ENCODE data around the gene PRKCQ.

Gene PRKCQ

GRCh38 chr10:6618340-6618739, 38.3 kb upstream of the PRKCQ start:
- H3K4me3 ChIP-seq (ENCODE audit: low read depth, low read length): no peak overlapping the region
- DNase-seq (ENCODE audit: low read depth, low spot score): no peak
- CTCF ChIA-PET: no interaction called here
- POLR2A ChIA-PET: no interaction called here
- no peak for TF ChIP-seq CTCF (IDR thresholded peaks at IDR 0.05; ENCODE audit: insufficient read depth, low read length, missing control alignments)

DNA sequence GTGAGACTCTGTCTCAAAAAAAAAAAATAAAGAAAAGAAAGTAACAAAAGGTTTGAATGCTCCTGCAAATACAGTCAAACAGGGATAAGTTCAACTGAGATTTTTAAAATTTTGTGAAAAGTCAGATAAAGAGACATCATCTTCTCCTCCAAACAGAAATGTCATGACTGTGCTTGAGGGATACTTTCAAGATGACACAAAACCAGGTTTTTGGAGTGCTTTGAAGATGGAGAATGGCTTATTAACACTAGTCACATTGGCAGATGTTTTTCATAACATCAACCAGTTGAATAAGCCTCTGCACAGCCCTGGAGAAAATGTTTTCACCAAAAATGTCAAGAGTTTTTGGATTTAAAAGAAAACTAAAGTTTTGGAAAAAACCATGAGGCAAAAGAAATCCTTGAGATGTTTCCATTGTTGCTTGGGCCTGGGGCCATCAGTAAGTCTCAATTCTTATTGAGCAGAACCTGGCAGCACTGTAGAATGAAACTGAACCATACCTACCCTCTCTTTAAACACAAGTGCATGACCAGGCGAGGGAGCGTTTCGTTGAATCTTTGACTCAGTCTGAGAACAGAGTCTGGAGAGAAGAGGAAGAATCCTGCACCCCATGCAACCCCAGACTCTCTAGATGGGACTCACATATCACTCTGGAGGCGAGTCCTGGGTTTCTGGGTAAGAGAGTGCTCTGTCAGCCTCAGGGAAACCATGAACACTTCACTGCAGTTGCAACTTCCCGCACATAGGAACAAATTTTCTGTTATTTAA, 37.4 kb upstream of the PRKCQ start:
- ChIA-PET POLR2A (no interaction called here), CTCF (no interaction called here)

GRCh38 chr10:6615971-6616370, 35.9 kb upstream of the PRKCQ start:
- no peak for TF ChIP-seq CTCF (IDR thresholded peaks at IDR 0.05; ENCODE audit: insufficient read depth, low read length, missing control alignments)
- ChIA-PET CTCF (no interaction called here), POLR2A (no interaction called here)
- no peak overlapping the region for H3K4me3 ChIP-seq (ENCODE audit: low read depth, low read length)
- DNase-seq (ENCODE audit: low read depth, low spot score): no peak

More for the DNA sequence above, 37.4 kb upstream of the PRKCQ start:
- DNase-seq (ENCODE audit: low read depth, low spot score): no peak
- H3K4me3 ChIP-seq (ENCODE audit: low read depth, low read length): no peak overlapping the region
- TF ChIP-seq CTCF (IDR thresholded peaks at IDR 0.05; ENCODE audit: insufficient read depth, low read length, missing control alignments): no peak

- ChIA-PET POLR2A (no interaction called here), CTCF (no interaction called here)
- DNase-seq (ENCODE audit: low read depth, low spot score): no peak
- no peak overlapping the region for H3K4me3 ChIP-seq (ENCODE audit: low read depth, low read length)
- no peak for TF ChIP-seq CTCF (IDR thresholded peaks at IDR 0.05; ENCODE audit: insufficient read depth, low read length, missing control alignments)
These were observed 32.3 kb upstream of the PRKCQ start for GRCh38 chr10:6612371-6612770.

GRCh38 chr10:6610647-6611046, 30.6 kb upstream of the PRKCQ start:
- ChIA-PET POLR2A (no interaction called here), CTCF (no interaction called here)
- TF ChIP-seq CTCF (IDR thresholded peaks at IDR 0.05; ENCODE audit: insufficient read depth, low read length, missing control alignments): no peak
- H3K4me3 ChIP-seq (ENCODE audit: low read depth, low read length): no peak overlapping the region
- DNase-seq (ENCODE audit: low read depth, low spot score): no peak

- ChIA-PET POLR2A (no interaction called here), CTCF (no interaction called here)
- no peak for TF ChIP-seq CTCF (IDR thresholded peaks at IDR 0.05; ENCODE audit: insufficient read depth, low read length, missing control alignments)
- DNase-seq (ENCODE audit: low read depth, low spot score): no peak
- no peak overlapping the region for H3K4me3 ChIP-seq (ENCODE audit: low read depth, low read length)
These were observed 29.5 kb upstream of the PRKCQ start for GRCh38 chr10:6609625-6610024.
